Activated gamma-delta T cell treated with anti-CD3 and anti-CD28 coated beads, Interleukin-2, amount 50 U/mL, for 16 hours (primary cell): Measurements from ENCODE around the gene PRKCZ.
"Not testable (repeated sequence)": the region's sequence is repeated elsewhere in the genome, so short reads cannot be mapped to it uniquely, and the experiment has no call there.

Experiments
- DNase-seq: peaks from one replicate; pipeline ENCODE4 v3.0.0-alpha.2; 2020; ENCODE audit warnings: low read depth

The PRKCZ gene

DNA sequence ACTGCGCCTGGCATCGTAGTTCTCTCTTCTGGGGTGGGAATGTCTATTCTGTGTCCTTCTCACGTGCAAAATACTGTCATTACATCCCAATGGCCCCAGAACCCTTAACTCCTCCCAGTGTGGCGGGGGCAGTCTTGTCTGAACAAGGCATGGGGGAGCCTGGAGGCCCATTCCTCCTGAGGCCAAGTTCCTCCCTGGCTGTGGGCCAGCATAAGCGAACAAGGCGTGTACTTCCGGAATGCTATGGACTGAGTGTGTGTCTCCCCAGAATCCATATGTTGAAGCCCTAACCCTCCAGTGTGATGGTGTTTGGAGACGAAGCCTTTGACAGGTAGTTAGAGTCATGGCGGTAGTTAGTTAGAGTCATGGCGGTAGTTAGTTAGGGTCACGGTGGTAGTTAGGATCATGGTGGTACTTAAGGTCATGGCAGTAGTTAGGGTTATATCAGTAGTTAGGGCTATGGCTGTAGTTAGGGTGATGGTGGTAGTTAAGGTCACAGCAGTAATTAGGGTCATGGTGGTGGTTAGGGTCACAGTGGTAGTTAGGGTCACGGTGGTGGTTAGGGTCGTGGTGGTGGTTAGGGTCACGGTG lies 71.0 kb downstream of the PRKCZ start:
- DNase-seq, result no peak

DNA sequence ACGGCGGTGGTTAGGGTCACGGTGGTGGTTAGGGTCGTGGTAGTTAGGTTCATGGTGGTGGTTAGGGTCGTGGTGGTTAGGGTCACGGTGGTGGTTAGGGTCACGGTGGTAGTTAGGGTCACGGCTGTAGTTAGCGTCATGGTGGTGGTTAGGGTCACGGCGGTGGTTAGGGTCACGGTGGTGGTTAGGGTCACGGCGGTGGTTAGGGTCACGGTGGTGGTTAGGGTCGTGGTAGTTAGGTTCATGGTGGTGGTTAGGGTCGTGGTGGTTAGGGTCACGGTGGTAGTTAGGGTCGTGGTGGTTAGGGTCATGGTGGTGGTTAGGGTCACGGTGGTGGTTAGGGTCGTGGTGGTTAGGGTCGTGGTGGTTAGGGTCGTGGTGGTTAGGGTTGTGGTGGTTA lies 71.6 kb downstream of the PRKCZ start:
- not testable (repeated sequence) for DNase-seq

DNA sequence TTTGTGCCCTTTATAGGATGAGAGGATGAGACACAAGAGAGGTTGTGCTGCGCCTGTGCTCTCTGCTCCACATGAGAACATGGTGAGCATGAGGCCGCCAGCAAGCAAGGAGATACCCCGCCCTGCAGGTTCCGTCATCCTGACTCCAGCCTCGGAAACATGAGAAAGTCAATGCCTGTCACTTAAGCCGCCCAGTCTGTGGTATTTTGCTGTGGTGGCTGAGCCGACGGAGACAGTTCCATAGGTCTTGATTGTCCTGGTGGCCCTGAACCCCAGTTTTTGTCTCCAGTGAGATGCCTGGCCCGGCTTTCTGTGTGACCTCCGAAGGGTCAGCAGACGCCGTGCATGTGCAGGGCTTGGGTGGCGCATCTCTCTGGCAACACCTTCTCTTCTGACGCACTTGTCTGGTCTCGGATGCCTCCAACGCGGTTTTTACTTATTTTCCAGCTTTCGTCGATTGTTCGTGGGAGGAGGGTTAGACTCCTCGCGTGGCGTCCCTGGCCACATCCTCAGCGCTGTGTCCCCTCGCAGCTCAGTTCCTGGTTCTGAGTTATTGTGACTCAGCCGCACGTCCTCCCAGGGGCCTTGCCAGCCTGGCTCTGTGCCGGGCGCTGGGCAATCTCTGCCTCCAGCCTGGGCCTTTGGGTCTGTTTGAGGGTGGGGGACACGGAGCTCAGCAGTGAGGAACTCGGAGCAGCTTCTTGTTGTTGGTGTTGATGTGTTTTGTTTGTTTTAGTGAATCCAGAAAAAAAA lies 74.4 kb downstream of the PRKCZ start:
- no peak for DNase-seq

DNA sequence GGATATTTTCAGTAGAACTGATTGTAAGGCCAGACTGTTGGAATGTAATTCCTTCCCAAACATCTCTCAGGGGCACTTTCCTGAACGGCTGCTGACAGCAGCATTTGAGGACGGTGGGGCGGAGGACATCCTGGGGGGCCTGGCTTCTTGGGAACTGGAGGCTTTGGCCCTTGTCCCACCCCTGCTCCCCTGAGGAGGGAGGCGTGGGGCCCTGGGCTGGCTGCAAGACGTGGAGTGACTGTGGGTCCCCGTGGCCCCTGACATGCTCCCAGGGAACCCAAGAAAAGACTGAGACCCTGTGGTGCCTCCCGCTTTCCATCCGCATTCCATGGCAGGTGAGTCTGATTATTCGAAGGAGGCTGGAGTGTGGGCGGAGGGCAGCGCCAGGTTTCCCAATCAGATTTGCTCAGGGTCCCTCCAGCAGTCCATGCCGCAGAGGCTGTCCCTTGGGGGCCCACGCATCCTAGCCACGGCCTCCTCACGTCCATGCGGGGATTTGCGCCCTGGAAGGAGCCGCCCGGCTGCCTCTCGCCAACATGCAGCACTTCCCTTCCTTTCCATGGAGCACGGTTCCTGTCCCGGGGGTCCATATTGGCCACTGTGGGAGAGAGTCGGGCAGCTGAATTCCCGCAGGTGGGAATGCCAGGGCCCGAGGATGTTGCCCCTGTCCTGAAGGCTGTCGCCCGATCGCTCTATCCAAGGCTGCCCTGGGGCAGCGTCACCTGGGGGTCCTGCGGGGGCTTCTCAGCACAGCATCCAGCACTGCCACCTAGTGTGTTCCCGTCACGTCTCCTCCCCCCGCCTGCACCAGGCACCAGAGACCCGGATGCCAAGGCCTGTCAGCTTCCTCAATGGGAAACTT lies 75.4 kb downstream of the PRKCZ start:
- DNase-seq, result no peak

DNA sequence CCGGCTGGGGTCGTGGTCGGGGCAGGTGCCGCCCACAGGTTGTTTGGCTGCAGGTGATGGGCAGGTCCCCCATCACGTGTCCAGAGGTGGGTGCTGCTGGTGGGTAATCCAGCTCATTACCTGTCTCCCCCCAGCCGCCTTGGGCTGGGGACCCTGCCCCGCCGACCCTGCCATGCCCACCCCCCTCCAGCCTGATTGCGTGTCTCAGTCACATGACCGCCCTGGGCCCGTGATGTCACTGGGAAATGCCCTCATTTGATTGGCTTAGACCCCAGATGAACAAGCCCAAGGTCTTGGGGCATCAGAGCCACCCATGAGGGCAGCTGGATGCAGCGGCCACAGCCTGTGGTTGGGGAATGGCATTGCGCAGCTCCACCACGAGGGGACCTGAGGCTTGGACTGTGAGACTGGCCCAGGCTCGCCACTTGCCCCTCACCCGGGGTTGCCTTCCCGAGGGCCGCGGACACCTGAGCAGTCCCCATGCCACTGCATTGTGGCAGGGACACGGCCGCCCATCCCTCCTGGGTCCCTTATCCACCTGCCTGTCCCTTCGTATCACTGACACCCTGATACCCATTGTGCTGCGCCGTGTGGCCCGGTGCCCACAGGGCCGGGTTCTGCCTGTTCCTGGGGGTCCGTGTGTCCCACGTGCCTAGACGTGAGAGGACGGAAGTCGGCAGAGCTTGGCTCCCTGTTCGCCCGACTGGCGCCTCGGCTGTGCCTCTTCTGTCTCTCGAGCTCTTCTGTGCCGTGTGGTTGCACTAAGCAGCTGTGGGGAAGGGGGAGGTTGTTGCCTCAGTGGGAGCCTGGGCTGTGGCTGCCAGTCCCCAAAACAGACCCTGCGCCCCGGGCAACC lies 76.3 kb downstream of the PRKCZ start:
- no peak for DNase-seq

DNA sequence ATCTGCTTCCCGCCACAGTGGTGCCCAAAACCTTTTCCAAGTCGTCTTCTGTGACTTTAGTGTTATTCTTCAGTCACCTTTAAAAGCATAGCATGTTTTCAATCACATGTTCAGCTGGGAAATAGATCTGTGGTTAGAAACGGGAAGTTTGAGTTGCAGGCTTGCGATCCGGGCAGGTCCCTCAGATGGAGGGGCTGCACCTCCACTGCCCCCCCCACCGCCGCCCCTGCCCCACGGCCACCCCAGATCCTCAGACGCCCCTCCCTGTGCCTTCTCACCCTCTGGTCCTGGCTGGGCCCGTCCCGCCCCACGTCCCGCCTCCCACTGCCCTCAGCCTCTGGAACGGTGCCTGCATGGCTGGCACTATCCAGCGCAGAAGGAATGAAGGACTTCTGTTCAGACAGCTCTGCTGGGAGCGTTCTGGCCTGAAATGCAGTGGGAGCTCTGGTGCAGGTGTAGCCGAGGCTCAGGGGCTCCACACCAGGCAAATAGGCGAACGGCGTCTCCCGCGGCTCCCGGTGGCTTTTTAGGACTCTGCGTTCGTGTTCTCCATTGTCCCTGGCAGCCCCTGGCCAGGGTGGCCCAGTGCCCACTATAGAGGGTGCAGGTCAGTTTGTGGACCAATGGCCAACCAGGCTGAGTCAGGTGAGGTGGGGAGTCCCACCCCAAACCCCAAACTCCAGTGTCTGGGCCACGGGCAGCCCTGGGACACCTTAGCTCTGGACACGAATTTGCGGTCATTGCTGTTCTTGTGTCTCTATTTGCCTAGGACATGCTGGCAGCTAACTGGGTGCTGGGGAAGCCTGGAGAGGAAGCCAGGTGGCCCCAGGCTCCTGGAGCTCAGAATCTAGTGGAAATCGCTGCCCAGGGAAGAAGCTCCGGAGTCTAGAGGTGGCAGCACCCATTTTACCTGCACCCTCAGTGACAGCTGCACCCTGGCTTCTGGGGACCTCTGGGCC lies 77.3 kb downstream of the PRKCZ start:
- DNase-seq, result no peak

DNA sequence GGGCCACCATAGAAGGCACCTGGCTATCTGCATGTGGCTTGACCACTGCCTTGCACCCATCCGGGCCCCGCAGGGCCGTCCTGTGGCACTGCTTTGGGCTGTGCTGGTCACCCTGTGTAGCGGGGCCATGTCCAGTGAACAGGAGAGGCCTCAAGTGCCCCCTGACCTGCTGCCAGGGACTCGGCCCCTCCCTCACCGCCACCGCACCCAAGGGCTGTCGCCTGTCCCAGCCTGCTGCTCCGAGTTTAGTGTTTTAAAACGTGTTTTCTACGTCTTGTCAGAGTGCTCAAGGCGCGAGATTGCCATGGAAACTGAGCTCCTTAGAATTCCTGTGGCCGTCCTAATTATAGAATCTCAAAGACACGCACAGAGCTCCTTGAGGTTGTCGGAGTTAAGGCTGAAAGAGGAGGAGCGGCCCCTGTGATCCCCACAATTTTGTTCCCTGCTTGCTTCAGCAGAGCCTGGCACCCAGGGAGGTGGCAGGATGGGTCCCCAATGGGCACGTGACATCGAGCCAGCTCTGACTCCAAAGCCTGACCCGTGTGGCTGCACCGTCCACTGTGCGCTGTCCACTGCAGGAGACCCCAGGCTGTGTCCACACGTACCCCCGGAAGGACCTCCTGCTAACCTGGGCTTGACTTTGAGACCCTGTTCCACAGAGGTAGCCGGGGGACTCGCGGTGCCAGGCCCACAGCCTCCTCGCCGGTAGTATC lies 78.1 kb downstream of the PRKCZ start:
- no peak for DNase-seq

DNA sequence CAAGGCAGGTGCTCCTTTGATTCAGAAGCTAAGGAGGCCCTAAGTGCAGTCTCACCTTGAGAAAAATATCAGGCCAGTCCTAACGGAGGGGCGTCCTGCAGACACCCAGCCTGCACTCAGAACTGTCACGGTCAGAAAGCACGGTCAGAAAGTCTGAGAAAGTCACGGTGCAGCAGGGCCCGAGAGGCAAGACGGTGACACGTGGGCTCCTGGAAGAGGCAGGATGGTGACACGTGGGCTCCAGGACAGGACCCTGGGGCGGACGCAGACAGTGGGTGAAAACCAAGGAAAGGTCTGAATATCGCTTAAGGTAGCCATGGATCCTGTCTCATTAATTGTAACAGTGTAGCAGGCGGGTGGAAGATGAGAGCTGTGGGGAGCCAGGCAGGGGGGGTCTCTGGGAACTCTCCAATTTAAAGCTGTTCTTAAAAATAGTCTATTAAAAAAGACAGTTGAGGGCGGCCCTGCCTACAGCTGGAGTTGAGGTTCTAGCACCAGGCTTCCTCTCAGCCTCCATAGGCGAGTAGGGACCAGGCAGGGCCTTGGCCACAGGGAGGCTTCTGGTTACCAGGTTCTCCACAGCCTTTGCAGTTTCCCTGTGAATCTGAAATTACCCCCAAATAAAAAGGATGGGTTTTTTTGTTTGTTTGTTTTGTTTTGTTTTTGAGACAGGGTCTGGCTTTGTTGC lies 79.2 kb downstream of the PRKCZ start:
- no peak for DNase-seq

DNA sequence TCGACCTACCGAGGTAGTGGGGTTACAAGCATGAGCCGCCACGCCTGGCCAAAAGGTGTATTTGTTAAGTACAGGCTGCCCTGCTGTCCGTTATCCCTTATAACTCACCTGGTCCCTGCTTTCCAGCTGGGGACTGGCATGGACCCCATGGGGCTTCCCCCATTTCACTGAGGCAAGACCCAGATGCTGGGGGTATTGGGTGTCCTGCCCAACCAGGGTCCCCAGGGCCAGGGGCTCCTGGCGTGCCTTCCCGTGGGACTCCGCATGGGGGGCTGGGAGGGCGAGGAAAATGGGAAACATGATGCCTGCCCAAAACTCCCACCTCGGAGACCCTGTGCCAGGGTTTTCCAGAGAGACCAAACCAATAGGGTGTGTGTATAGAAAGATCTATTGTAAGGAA lies 79.9 kb downstream of the PRKCZ start:
- DNase-seq, result no peak

DNA sequence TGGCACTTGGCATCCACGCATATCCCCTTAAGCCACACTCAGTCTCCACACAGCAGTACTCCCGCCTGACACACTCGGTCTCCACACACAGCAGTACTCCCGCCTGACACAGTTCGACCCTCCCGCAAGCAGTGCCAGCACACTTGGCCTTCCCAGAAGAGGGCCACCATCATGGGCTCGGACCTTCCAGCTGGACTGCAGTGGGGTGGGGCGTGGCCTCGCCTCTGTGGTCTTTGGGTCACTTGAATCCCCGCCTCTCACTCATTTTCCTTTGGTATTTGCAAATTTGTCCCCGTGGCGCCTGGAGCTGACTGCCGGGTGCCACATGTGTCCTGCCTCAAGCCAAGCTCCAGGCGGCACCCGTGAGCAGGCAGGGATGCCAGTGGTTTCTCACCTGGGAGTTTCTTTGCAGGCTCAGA lies 80.7 kb downstream of the PRKCZ start:
- DNase-seq, result no peak

DNA sequence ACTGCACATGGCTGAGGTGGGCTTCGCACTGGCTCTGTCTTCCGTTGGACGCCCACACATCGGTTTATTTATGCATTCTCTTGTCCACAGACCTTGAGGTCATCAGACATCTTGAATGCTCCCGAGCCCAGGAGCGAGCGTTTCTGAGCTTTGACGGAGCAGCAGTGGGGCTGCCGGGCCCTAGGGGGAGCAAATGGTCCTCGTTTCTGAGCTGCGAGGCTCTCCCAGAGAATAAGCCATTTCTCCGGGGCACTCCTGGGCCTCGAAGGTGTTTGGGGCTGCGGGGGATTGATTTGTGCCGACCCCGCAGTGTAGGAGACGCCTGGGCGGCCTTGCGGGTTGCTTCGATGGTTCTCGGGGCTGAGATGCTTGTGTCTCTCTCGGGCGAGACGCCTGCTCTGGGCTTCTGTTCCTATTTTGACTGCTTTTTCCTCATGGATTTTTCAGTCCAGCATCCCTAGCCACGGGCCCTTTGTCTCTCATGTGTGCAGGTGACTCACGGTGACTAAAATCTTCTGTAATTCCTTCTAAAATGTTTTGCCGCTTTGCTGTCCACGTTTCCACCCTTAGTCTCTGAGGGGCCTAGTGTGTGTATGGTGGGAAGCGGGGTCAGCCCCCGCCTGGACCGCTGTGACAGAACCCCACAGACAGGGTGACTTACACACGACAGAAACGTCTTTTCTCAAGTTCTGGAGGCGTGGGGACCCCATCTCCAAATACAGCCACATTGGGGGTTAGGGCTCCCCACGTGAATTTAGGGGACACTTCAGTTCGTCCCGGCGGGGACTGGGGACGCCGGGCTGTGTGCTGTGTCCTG lies 82.2 kb downstream of the PRKCZ start:
- no peak for DNase-seq

DNA sequence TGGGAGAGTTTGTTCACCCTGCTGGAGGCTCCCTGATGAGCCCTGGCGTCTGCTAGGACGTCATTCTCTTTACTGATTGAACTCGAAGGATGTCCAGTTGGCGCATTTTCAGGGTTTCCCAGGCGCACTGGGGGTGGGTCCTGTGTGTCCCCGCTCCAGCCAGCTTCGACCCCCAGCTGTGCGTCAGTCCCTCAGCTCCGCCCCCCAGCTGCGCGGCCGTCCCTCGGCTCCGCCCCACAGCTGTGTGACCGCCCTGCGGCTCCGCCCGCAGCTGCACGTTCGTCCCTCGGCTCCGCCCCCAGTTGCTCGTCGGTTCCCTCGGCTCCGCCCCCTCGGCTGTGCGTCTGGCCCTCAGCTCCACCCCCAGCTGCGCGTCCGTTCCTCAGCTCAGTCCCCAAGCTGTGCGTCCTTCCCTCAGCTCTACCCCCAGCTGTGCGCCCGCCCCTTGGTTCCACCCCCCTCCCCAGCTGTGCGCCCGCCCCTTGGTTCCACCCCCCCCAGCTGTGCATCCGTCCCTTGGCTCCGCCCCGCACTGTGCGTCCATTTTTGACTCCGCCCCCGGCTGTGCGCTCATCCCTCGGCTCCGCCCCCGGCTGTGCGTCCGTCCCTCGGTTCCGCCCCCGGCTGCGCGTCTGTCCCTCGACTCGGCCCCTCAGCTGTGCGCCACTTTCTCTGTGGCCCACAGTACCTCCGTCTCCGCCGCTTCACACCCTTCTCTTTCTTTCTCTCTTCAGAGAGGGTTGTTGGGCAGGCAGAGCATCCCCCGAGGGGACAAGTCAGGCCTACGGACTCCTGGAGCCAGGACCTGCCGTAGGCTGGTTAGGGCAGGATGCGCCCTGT lies 83.0 kb downstream of the PRKCZ start:
- peak; percentile 90 for DNase-seq

DNA sequence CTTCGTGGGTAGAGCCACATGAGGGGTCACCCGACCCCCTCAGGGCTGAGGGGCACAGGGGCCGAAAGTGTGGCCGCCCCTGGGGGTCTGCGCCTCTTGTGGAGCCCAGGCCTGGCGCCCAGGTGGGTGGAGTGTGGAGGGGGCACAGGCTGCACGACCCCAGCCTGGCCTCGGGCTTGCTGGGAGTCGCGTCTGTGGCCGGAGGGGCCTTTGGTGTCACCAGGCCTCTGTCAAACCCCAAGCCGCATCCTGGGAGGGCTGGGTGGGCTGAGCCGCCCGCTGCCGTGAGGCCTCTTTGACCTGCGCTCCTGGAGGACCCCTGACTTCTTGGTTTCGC lies 83.6 kb downstream of the PRKCZ start:
- no peak for DNase-seq

DNA sequence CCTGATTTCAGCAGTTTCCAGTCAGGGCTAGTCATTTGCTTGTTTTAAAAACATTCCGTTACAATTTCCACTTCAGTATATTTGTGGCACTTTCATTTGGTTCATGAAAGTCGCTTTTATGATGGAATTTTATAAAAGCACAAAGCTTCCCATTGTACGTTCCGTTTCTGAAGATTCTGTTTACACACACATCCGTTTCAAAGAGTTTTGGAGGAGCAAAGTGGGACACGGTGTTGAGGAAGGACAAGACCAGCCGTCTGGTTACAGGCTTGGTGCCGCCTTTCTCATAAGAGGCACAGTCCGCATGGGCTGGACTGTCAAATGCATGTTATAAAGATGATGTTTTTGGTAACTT lies 84.0 kb downstream of the PRKCZ start:
- no peak for DNase-seq

DNA sequence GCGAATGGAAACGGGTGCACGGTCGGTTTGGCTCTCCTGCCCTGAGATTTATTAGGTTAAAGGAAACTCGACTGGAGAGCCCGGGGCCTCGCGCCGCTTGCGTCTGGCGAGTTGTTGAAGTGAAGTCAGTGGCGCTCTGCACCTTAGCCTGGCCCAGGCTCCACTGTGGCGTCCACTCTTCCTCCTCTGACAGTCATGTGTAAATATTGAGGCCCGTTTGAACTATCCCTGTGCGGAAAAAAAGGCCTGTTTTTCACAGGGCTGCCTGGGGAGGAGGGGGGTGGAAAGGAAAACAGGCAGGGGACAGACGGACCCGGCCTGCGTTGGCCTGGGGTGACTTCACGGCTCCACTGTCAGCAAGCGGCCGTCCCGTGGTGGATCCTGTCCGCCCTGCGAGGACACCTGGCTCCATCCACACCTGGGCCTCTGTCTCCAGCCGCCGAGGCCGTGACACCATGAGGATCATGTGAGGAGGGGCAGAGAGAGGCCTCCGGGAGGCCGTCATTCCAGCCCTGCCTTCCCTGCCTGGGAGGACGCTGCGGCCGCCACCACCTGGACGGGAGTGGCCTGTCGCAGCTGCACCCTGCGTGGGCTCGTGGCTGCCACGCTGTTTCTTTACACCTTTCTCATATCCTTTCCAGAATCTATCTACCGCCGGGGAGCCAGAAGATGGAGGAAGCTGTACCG lies 84.6 kb downstream of the PRKCZ start:
- DNase-seq, result no peak

DNA sequence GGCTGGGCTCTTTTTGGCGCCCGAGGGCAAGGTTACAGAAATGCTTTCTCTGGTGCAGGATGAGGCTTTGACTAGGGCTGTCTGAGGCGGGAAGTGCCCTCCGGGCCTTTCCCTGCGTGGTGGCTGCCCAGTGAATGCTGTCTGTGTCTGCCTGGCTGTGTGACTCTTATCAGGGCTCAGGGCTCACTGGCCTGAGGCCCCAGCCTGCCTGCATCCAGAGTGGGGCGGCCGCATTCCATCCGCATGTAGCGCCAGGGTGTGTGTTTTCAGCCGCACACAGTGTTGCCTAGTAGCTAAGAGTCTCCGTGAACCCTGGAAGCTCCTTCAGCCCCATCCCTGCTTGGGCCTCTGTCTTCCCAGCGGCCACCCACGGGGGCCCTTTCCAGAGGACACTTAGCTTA lies 85.2 kb downstream of the PRKCZ start:
- no peak for DNase-seq

DNA sequence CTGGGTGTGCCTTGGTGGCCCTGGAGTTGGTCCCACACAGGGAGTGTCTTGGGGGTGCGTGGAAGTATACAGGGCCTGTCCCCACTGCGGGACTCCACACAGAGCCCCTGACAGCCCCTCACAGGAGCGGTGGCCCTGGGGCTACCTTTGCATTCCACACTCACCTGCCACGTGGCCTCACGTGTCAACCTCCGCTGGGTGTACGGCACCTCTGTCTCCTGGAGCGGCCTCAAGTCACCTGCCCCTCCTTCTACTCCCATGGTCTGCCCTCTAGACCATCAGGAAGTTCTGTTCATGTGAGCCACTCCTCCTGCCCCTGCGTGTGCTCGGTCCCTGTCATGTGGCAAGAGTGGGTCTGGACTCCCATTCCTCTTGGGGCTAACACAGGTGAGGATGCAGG lies 85.7 kb downstream of the PRKCZ start:
- DNase-seq, result no peak
